ENCODE results near the gene FUBP3.

The FUBP3 gene

GRCh38 chr9:130607640-130608420 is 28.5 kb downstream of the FUBP3 start:
- no peak for TF ChIP-seq GATA3 (IDR thresholded peaks at IDR 0.05; ENCODE audit: low read depth, low read length)
- TF ChIP-seq GATA2 (IDR thresholded peaks at IDR 0.05; ENCODE audit: low read depth, low read length): no peak

- TF ChIP-seq GATA3 (IDR thresholded peaks at IDR 0.05; ENCODE audit: low read depth, low read length): no peak
- no peak for TF ChIP-seq GATA2 (IDR thresholded peaks at IDR 0.05; ENCODE audit: low read depth, low read length)
Measured at GRCh38 chr9:130608554-130609134, 29.3 kb downstream of the FUBP3 start.

- TF ChIP-seq GATA2 (IDR thresholded peaks at IDR 0.05; ENCODE audit: low read depth, low read length) (no peak), GATA3 (IDR thresholded peaks at IDR 0.05; ENCODE audit: low read depth, low read length) (no peak)
Measured at GRCh38 chr9:130609163-130609562, 29.8 kb downstream of the FUBP3 start.

DNA sequence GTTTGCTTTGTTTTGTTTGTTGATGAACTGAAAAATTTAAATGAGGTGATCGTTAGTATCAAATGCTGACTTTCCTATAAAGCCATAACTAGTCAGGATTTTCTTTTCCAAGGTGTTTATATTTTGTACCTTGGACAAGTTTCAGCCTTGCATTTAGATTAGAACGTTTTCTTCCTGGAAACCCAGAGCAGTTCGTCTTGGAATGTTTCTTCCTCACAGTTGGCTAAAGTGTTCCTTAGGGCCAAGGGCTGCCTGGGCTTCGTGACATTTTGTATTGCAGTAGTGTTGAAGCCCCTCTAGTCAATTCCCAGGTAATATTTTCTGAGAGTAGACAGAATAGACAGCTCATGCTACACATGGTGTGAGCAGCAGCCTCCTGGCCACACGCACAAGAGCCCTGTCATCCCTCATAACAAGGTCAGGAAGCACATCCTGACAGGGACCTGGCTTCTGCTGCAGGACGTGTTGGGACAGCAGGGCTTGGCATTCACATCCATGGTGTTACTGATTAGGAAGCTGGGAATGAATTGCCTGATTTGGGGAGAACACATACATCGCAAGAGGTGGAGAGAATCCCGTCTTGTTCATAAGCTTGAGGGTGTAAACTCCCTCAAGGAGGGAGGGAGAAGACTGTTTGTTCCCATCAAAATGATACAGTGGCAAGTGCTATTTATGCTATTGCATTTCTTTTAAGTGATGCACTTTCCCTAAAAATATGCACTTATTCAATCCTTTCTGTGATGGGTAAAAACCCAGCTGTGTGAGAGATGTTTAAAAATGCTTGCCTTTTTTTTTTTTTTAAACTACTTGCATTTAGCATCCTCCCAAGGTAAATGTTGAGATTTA is 31.7 kb downstream of the FUBP3 start:
- no peak for TF ChIP-seq GATA3 (IDR thresholded peaks at IDR 0.05; ENCODE audit: low read depth, low read length)
- no peak for TF ChIP-seq GATA2 (IDR thresholded peaks at IDR 0.05; ENCODE audit: low read depth, low read length)

DNA sequence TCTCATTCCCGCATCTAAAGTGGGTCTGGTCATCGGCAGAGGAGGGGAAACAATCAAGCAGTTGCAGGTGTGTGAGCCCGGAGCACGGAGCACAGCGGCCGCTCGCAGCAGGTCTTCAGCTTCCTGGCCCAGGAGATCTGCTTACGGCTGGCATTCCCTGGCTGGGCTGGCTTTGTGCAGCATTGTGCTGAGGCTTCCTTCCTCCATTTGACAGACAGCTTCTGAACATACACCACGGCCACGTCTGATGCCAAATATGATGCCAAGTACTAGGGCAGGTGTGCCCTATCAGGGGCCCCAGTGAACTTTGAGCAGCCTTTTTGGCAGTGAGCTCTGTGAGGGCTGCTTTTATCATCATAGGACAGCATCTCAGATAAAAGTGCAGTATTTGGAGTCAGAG is 37.1 kb downstream of the FUBP3 start:
- TF ChIP-seq GATA2 (IDR thresholded peaks at IDR 0.05; ENCODE audit: low read depth, low read length) (no peak), GATA3 (IDR thresholded peaks at IDR 0.05; ENCODE audit: low read depth, low read length) (no peak)

DNA sequence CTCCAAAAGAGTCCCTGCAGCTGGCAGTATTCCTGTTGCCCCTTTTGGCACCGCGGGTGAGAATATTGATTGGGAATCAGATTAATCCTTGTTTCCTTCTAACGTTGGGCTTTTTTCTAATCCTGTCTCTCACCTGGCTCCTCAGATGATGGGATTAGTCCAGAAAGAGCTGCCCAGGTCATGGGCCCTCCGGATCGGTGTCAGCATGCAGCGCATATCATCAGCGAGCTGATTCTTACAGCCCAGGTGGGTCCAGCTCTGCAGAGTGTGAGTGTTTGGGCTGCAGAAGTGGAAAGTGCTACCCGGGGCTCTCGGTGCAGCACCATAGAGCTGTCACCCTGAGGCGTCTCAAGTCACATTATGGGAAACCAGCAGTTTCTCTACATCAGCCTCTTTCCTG is 44.1 kb downstream of the FUBP3 start:
- TF ChIP-seq GATA2 (IDR thresholded peaks at IDR 0.05; ENCODE audit: low read depth, low read length) (no peak), GATA3 (IDR thresholded peaks at IDR 0.05; ENCODE audit: low read depth, low read length) (no peak)

- no peak for TF ChIP-seq GATA3 (IDR thresholded peaks at IDR 0.05; ENCODE audit: low read depth, low read length)
- TF ChIP-seq GATA2 (IDR thresholded peaks at IDR 0.05; ENCODE audit: low read depth, low read length): no peak
Measured at GRCh38 chr9:130624154-130624553, 44.8 kb downstream of the FUBP3 start.

GRCh38 chr9:130626249-130626996 is 47.0 kb downstream of the FUBP3 start:
- TF ChIP-seq GATA2 (IDR thresholded peaks at IDR 0.05; ENCODE audit: low read depth, low read length): no peak
- TF ChIP-seq GATA3 (IDR thresholded peaks at IDR 0.05; ENCODE audit: low read depth, low read length): no peak

DNA sequence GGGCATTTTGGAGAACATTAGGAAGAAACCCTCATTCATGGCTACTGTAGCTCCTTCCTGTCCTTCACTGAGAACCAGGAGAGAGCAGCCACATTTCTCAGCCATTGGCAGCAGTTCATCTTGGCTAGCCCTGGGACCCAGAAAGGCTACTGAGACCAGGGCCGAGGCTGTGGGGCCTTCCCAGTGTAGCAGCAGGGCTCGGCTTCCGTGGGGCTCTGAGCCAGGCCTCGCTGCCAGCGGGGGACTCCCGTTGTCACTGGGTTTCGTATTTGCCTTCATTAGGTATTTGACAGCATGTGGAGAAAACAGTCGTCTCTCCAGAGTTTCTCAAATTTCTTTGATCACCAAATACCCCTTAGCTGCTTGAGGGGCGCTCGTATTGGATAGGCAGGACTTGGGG is 47.7 kb downstream of the FUBP3 start:
- no peak for TF ChIP-seq GATA2 (IDR thresholded peaks at IDR 0.05; ENCODE audit: low read depth, low read length)
- no peak for TF ChIP-seq GATA3 (IDR thresholded peaks at IDR 0.05; ENCODE audit: low read depth, low read length)

- TF ChIP-seq GATA3 (IDR thresholded peaks at IDR 0.05; ENCODE audit: low read depth, low read length) (no peak), GATA2 (IDR thresholded peaks at IDR 0.05; ENCODE audit: low read depth, low read length) (no peak)
Measured at GRCh38 chr9:130627896-130628792, 48.8 kb downstream of the FUBP3 start.

DNA sequence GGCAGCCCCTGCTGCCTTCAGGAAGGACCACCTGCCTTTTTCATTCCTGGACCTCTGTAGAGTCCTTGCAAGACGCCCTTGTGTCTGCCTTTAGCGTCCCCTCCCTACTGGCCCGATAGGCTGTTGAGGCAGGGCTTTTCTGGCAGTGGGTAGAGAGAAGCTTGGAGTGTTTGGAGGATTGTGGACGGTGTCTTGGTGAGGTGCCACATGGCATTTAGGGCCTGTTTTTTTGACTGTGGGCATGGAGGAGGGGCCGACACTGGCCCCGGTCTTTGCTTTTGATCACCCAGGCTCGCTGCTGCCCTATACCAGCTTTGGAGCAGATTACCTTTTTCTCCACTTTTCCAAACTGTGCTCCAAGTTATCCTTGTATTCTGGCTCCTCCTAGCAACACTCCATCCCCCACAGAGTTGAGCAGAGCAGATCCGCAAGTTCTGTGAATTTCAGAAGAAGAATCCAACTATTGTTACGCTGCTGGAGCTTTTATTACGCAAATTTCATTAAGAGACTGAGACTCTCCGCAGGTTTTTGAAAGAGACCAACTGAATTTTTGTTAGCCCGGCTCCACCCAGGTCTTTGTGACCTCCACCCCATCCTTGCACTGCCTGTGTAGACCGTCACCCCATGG is 50.2 kb downstream of the FUBP3 start:
- TF ChIP-seq GATA3 (IDR thresholded peaks at IDR 0.05; ENCODE audit: low read depth, low read length) (no peak), GATA2 (IDR thresholded peaks at IDR 0.05; ENCODE audit: low read depth, low read length) (no peak)

DNA sequence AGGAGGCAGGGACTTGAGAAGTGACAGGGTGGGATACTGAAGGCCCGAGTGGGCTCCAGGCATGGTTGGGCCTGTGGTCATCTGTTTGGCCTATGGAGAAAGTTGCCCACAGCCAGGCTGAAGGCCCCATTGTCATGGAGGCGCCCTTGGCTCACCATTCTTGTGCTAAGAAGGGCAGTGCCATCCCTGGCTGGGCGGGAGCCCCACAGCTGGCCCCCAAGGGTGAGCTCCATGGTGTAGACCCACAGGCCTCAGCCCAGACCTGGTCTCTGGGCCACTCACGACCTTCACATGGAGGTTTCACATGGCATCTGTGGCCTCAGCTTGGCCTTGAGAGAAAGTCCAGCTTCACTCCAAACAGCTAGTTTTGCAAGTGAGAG is 50.7 kb downstream of the FUBP3 start:
- no peak for TF ChIP-seq GATA3 (IDR thresholded peaks at IDR 0.05; ENCODE audit: low read depth, low read length)
- no peak for TF ChIP-seq GATA2 (IDR thresholded peaks at IDR 0.05; ENCODE audit: low read depth, low read length)
